ENCODE measurements around the gene LPAR1. TPM values are rescaled to one million over a fixed set of nuclear protein-coding genes. Genes with fewer than 3 reads are reported as not detected.

The LPAR1 gene
- total and polyA plus RNA-seq, 2 donors (not counting 1 experiment from before 2014, with no cell fraction given) = 0.06 TPM; not detected in 1

- Mint-ChIP-seq H3K9me3 (ENCODE audit: insufficient read depth) (no peaks in the 10 kb centered on the region), H3K27ac (no peak overlapping the region), H3K4me3 (no peak overlapping the region), H3K27me3 (no peaks in the 10 kb centered on the region), H3K4me1 (no peaks in the 10 kb centered on the region)
- WGBS (ENCODE audit: insufficient coverage) = 100% methylated on average over 6 of the region's 10 CpGs
- Histone ChIP-seq H3K4me2 (replicated peaks; ENCODE audit: low read depth, low read length, poor library complexity, severe bottlenecking) (no peak overlapping the region), H2AFZ (ENCODE audit: insufficient read depth, low read depth, low read length, poor library complexity, severe bottlenecking) (no peak overlapping the region), H3K36me3 (replicated peaks in 1 of 2; ENCODE audit: control extremely low read depth in 1 of 2, control insufficient read depth in 1 of 2, extremely low read depth in 1 of 2, insufficient read depth in 2 of 2, low read length in 1 of 2) (no peaks in the 10 kb centered on the region), H3K9me3 (ENCODE audit: control extremely low read depth in 1 of 3, control insufficient read depth in 2 of 3, insufficient read depth in 1 of 3, low read length in 2 of 3) (no peaks in the 10 kb centered on the region), H3K79me2 (ENCODE audit: control insufficient read depth, insufficient read depth, low read length) (no peaks in the 10 kb centered on the region), H4K20me1 (ENCODE audit: control insufficient read depth, insufficient read depth, low read length, poor library complexity, severe bottlenecking) (no peaks in the 10 kb centered on the region), H3K4me3 (ENCODE audit: control extremely low read depth in 1 of 5, extremely low read depth in 1 of 5, insufficient read depth in 1 of 5, low read depth in 2 of 5, low read length in 4 of 5) (no peak overlapping the region), H3K9ac (ENCODE audit: low read length) (no peak overlapping the region), H3K27me3 (replicated peaks in 1 of 4; ENCODE audit: control extremely low read depth in 1 of 4, control insufficient read depth in 3 of 4, insufficient read depth in 4 of 4, low read length in 3 of 4) (no peaks in the 10 kb centered on the region), H3K27ac (ENCODE audit: low read length in 2 of 2) (no peak overlapping the region), H3K4me1 (ENCODE audit: control insufficient read depth in 2 of 2, insufficient read depth in 2 of 2, low read length in 2 of 2) (no peaks in the 10 kb centered on the region)
- intact Hi-C loops (cut with micrococcal nuclease) = no loop called here
- POLR2A ChIA-PET = no interaction called here
- no peak for DNase-seq
- no peak for ATAC-seq (ENCODE audit: low read depth)
- TF ChIP-seq, protein P1, sequence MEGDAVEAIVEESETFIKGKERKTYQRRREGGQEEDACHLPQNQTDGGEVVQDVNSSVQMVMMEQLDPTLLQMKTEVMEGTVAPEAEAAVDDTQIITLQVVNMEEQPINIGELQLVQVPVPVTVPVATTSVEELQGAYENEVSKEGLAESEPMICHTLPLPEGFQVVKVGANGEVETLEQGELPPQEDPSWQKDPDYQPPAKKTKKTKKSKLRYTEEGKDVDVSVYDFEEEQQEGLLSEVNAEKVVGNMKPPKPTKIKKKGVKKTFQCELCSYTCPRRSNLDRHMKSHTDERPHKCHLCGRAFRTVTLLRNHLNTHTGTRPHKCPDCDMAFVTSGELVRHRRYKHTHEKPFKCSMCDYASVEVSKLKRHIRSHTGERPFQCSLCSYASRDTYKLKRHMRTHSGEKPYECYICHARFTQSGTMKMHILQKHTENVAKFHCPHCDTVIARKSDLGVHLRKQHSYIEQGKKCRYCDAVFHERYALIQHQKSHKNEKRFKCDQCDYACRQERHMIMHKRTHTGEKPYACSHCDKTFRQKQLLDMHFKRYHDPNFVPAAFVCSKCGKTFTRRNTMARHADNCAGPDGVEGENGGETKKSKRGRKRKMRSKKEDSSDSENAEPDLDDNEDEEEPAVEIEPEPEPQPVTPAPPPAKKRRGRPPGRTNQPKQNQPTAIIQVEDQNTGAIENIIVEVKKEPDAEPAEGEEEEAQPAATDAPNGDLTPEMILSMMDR (IDR thresholded peaks at IDR 0.05) = no peak
- no peak for TF ChIP-seq EZH2 (IDR thresholded peaks at IDR 0.05; ENCODE audit: borderline replicate concordance, insufficient read depth, low read depth, low read length, poor library complexity, severe bottlenecking)
- CTCF ChIA-PET = no interaction called here
Observed at GRCh38 chr9:110926828-110927487, 111.3 kb downstream of the LPAR1 start.

DNA sequence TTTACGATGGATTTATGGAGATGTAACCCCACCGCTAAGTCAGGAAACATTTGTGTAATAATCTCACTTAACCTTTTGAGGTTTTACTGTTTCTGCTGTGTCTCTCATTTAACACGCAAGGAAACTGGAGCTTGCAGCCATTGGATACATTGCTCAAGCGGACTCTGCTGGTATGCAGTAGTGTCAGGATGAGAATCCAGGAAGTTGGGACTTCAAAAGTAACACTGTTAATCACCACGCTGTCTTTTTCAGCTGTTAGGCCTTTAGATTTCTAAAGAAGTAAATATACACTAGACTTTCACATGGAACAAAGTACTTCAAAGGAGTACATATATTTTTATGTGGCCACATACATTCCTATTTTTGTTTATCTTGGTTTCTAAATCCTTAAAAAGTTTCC is 114.7 kb downstream of the LPAR1 start:
- Histone ChIP-seq H3K27ac (ENCODE audit: low read length in 2 of 2) (no peak overlapping the region), H3K4me1 (ENCODE audit: control insufficient read depth in 2 of 2, insufficient read depth in 2 of 2, low read length in 2 of 2) (no peaks in the 10 kb centered on the region), H3K4me3 (ENCODE audit: control extremely low read depth in 1 of 5, extremely low read depth in 1 of 5, insufficient read depth in 1 of 5, low read depth in 2 of 5, low read length in 4 of 5) (no peak overlapping the region), H3K79me2 (ENCODE audit: control insufficient read depth, insufficient read depth, low read length) (no peaks in the 10 kb centered on the region), H3K9ac (ENCODE audit: low read length) (no peak overlapping the region), H4K20me1 (ENCODE audit: control insufficient read depth, insufficient read depth, low read length, poor library complexity, severe bottlenecking) (no peaks in the 10 kb centered on the region), H3K9me3 (ENCODE audit: control extremely low read depth in 1 of 3, control insufficient read depth in 2 of 3, insufficient read depth in 1 of 3, low read length in 2 of 3) (no peaks in the 10 kb centered on the region), H2AFZ (ENCODE audit: insufficient read depth, low read depth, low read length, poor library complexity, severe bottlenecking) (no peak overlapping the region), H3K36me3 (replicated peaks in 1 of 2; ENCODE audit: control extremely low read depth in 1 of 2, control insufficient read depth in 1 of 2, extremely low read depth in 1 of 2, insufficient read depth in 2 of 2, low read length in 1 of 2) (no peaks in the 10 kb centered on the region), H3K27me3 (replicated peaks in 1 of 4; ENCODE audit: control extremely low read depth in 1 of 4, control insufficient read depth in 3 of 4, insufficient read depth in 4 of 4, low read length in 3 of 4) (no peaks in the 10 kb centered on the region), H3K4me2 (replicated peaks; ENCODE audit: low read depth, low read length, poor library complexity, severe bottlenecking) (no peak overlapping the region)
- POLR2A ChIA-PET = no interaction called here
- DNase-seq = no peak
- CTCF ChIA-PET = no interaction called here
- TF ChIP-seq, protein P1 (IDR thresholded peaks at IDR 0.05) = no peak
- no peak for TF ChIP-seq EZH2 (IDR thresholded peaks at IDR 0.05; ENCODE audit: borderline replicate concordance, insufficient read depth, low read depth, low read length, poor library complexity, severe bottlenecking)
- intact Hi-C loops (cut with micrococcal nuclease) = no loop called here
- Mint-ChIP-seq H3K4me3 (no peak overlapping the region), H3K27ac (no peak overlapping the region), H3K9me3 (ENCODE audit: insufficient read depth) (no peaks in the 10 kb centered on the region), H3K4me1 (no peaks in the 10 kb centered on the region), H3K27me3 (no peaks in the 10 kb centered on the region)
- WGBS (ENCODE audit: insufficient coverage) = 83% methylated on average over 1 of the region's 5 CpGs
- no peak for ATAC-seq (ENCODE audit: low read depth)

Data from B cell (primary cell).